Kasumi-1 (cell line): ENCODE measurements around the gene DPM3.

Experiments
- DNase-seq, 2 experiments: peaks; one replicate each; lab custom pipeline; 2025; lab: John Stamatoyannopoulos, UW

The DPM3 gene

GRCh38 chr1:155093911-155094621 is 46.3 kb downstream of the DPM3 start:
- peak; percentile 51 to 59 for DNase-seq

- no peak for DNase-seq
Observed at GRCh38 chr1:155092641-155093040, 47.7 kb downstream of the DPM3 start.

GRCh38 chr1:155092131-155092530 is 48.2 kb downstream of the DPM3 start:
- no peak for DNase-seq

DNA sequence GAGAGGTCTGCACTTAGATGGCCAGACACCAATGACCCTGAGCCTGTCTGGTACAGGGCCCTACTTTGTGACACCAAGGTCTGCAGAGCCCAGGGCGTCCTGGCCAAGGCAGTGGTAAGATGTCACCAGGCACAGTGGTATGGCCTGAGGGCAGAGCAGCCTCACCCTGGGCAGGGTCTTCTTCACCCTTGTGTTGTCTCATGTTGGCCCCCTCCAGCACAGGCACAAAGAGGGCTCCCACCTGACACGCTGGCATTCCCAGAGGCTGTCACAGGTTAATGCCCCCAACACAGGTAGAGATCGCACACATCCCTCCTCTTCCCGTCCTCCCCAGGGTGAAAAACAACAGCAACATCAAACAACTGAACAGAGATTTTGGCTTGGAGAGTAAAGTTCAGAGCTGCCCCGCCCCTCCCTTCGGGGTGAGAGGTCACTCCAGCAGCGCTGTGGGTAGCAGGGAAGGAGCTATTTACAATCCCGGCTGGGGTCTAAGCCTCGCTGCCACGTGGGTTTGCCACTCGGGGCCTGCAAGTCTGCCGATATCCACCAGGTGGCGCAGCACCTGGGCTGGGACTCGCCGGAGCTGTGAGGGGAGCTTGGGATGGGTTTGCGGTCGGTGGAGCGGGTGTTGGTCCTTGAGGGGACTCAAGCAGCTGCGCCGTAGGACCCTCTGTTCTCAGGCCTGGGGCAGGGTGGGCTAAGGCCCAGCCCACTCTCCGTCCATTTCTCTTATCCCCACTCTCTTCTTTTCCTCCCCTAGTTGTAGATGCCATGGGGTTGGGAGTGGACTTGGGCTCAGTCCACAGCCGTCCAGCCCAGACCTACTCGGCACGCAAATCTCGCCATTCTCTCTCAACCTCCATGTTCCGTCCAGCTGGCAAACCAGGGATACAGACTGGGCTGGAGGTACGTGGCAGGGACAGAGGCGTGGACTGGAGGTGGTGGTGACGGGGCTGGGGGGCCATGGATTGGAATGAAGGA is 49.0 kb downstream of the DPM3 start:
- DNase-seq: peak; percentile 46 to 72
